Measurements from ENCODE around the gene SARDH.

DNA sequence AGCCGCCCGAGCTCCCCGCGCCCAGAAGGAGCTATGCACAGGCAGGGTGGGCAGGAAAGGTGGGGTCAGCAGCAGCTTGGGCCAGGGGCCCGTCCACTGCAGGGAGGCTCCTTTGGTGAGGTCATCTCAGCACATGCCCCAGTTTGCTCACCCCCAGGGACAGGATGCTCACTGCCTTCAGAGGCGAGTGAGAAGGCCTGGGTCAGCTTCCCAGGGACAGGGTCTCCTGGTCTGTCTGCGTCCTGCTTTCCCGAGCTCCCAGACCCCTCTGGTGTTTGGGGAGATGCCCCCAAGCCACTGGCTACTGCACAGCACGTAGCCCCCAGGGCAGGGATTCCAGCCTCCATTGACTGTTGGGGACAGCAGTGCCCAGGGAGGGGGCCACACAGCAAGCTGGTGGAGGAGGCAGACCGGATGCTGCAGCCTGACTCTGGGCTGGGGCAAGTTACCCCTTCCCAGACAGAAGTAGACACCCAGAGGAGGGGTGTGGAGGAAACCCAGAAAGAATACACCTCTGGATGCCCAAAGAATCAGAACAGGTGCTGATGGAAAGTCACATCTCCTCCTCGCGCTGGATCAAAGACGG lies 581 bp upstream of the SARDH start:
- TF ChIP-seq BHLHE40 (IDR thresholded peaks at IDR 0.05; ENCODE audit: borderline replicate concordance), result no peak
- no peak for TF ChIP-seq LEF1 (IDR thresholded peaks at IDR 0.05; ENCODE audit: borderline replicate concordance)
- no peak for TF ChIP-seq HDGF (IDR thresholded peaks at IDR 0.05; ENCODE audit: borderline replicate concordance)

All from HEK293T (cell line).